Right kidney (tissue), 1 donor: ENCODE data around the gene ZNF786.
"Not testable (repeated sequence)": the region's sequence is repeated elsewhere in the genome, so short reads cannot be mapped to it uniquely, and the experiment has no call there.

ENCODE experiments used
- DNase-seq: peaks from one replicate; pipeline ENCODE4 v3.0.0-alpha.2; 2016

ZNF786 gene

GRCh38 chr7:149081914-149082313, 8.6 kb downstream of the ZNF786 start:
- DNase-seq = no peak

- DNase-seq = no peak
Observed at GRCh38 chr7:149077594-149077993, 12.9 kb downstream of the ZNF786 start.

- no peak for DNase-seq
Observed at GRCh38 chr7:149075286-149075685, 15.2 kb downstream of the ZNF786 start.

- no peak for DNase-seq
Observed at GRCh38 chr7:149074116-149074885, 16.2 kb downstream of the ZNF786 start.

GRCh38 chr7:149072438-149072775, 18.1 kb downstream of the ZNF786 start:
- DNase-seq = no peak

- no peak for DNase-seq
Observed at GRCh38 chr7:149071641-149072437, 18.7 kb downstream of the ZNF786 start.

- DNase-seq = no peak
Observed at GRCh38 chr7:149071182-149071635, 19.3 kb downstream of the ZNF786 start.

- no peak for DNase-seq
Observed at GRCh38 chr7:149070372-149071125, 20.0 kb downstream of the ZNF786 start.

- DNase-seq = no peak
Observed at GRCh38 chr7:149067869-149068268, 22.6 kb downstream of the ZNF786 start.

- DNase-seq = no peak
Observed at GRCh38 chr7:149063476-149063875, 27.0 kb downstream of the ZNF786 start.

GRCh38 chr7:149062217-149062899, 28.2 kb downstream of the ZNF786 start:
- not testable (repeated sequence) for DNase-seq

- DNase-seq = no peak
Observed at GRCh38 chr7:149060156-149060555, 30.4 kb downstream of the ZNF786 start.

GRCh38 chr7:149053885-149054284, 36.6 kb downstream of the ZNF786 start:
- DNase-seq = no peak

GRCh38 chr7:149053384-149053783, 37.1 kb downstream of the ZNF786 start:
- no peak for DNase-seq

- DNase-seq = no peak
Observed at GRCh38 chr7:149050941-149051340, 39.6 kb downstream of the ZNF786 start.

GRCh38 chr7:149048805-149049204, 41.7 kb downstream of the ZNF786 start:
- no peak for DNase-seq

GRCh38 chr7:149046416-149046815, 44.1 kb downstream of the ZNF786 start:
- DNase-seq = no peak

- DNase-seq = no peak
Observed at GRCh38 chr7:149043936-149044335, 46.6 kb downstream of the ZNF786 start.

- DNase-seq = no peak
Observed at GRCh38 chr7:149041350-149041749, 49.2 kb downstream of the ZNF786 start.

- not testable (repeated sequence) for DNase-seq
Observed at GRCh38 chr7:149038641-149039040, 51.9 kb downstream of the ZNF786 start.

GRCh38 chr7:149036676-149037075, 53.8 kb downstream of the ZNF786 start:
- DNase-seq = no peak

GRCh38 chr7:149031353-149031910, 59.1 kb downstream of the ZNF786 start:
- no peak for DNase-seq
